Measurements from ENCODE around the gene EXPH5. TPM values are rescaled to one million over a fixed set of nuclear protein-coding genes. Genes with fewer than 3 reads are reported as not detected.

Gene EXPH5
- polyA plus RNA-seq, 3 donors, result 3.7 to 4.0 (median 3.7) TPM

DNA sequence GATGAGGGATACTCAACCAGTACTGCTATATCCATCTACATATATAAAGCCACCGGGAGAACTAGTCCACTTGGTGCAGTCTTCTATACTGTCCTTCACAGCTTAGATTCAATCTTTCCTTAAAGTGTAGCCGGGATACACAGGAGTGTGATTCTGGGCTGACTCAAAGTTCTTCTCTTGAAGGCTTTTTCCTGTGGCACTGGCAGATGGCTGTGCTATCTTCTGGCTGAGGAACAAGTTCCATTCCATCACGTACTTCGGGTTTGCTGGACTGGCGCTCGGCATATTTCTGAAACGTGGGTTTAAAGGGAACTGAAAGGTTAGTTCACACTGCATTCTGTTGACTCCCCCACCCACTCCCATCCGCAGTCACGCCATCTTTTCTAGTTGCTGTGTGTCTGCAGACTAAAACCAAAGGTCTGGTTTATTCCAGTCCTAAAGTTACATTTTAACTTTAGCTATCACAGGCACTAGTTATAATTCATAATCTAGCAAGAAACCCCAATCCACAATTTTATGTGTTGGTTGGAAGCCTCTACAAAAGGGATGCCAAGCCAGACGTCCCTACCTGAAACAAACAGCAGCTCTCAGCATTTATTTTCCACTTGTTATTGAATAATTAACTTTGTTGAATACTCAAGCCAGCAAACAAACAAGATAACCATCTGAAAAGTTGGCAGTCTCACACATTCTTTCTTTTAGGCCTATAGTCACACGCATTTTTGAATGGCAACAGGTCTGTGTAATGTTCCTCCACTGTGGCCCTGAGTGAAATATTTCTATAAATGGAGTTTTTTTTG is 118.7 kb downstream of the EXPH5 start:
- no peak for DNase-seq (ENCODE audit: low read depth in 3 of 3, low spot score in 2 of 3)

DNA sequence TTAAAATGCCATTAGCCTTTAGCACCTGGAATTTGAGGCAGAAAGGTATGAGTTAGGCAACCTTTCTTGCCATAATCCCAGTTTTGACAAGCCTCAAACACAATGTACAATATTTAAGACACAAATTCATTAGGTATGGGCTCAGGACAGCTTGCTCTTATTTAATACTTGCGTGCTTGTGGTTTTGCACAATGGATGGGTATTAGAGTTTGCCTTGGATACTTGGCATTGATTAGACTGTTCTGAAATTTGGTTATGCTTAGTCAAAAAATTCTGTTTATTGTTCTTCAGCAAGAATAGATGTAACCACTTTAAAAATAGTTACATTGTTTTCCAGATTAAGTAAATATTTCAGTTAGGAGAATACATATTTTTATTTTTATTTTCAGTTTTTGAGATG is 120.9 kb downstream of the EXPH5 start:
- DNase-seq (ENCODE audit: low read depth in 3 of 3, low spot score in 2 of 3), result no peak

DNA sequence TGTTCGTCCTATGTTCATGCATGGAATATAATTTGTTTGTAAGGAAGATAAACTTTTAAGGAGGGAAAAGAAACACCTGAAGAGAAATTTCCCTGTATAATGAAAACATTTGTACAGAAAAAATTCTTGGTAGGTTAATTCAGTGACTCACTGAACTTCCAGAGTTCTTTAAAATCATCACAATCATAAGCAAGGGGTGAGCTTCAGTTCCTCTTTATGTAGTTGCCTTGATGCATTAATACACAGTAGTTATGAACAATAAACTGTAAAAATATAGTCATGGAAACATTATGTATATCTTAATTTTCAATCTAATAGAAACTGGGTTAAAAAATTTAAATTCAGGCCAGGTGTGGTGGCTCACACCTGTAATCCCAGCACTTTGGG is 125.1 kb downstream of the EXPH5 start:
- no peak for DNase-seq (ENCODE audit: low read depth in 3 of 3, low spot score in 2 of 3)

DNA sequence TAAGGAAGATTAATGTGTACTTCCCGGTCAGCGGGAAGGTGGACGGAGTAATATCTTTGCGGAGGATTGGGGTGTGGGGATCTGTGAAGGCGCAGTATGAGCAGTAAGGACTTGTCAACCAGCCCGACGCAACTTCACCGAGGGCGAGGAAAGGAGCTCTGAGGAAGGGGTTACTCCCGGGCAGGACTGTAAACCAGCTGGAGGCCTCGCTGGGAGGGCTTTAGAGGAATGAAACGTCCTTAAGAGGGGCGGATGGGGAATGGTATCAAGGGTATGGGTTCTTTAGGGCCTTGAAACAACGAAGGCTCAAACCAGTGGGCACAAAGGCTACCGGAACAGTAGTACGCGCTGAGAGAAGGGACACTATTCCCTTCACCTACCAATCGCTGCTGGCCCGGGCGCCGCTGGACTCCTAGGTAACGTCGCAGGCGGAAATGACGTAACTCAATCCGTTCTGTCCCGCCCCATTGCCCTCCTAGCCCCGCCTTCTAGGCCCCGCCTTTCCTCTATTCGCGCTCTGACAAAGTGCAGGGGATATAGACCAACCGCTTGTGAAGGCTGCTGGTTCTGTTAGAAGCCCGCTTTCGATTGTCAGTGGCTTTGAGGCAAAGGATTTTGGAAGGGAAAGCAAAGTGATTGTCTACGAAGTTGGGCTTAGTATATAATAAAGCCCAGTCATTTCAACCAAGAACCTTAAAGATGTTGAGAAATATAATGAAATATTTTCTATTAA is 126.3 kb downstream of the EXPH5 start, which contains the start of gene C11orf65:
Gene C11orf65 (minus strand): TSS at position 439 of the 733 bp plus-strand sequence. CDS start 5,970 bp downstream, outside the sequence.
- DNase-seq (ENCODE audit: low read depth in 3 of 3, low spot score in 2 of 3), result peak; percentile 96 to 97 (median 97)

DNA sequence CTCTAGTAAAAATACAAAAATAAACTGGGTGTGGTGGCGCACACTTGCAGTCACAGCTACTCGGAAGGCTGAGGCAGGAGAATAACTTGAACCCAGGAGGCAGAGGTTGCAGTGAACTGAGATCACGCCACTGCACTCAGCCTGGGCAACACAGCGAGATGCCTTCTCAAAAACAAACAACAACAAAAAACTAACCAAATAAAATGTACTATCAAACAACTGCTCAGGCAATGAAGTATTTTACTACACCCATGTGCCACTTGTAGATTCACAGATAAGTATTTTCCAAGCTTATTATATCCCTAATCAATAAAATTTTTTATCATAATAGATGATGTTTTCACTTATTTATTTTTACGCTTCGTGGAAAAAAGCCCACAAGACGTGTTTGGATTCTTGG is 127.2 kb downstream of the EXPH5 start:
- DNase-seq (ENCODE audit: low read depth in 3 of 3, low spot score in 2 of 3), result no peak

Other genes starting within 250 kb of the EXPH5 start
- 1 to 10 TPM; 2.1 to 3.1 (median 2.3) TPM for gene C11orf65, start 126.2 kb downstream of the EXPH5 start, polyA plus RNA-seq (ENCODE audit: insufficient read length in 3 of 3)
- gene POGLUT3, start 95.4 kb downstream of the EXPH5 start, polyA plus RNA-seq (ENCODE audit: insufficient read length in 3 of 3), result 10 to 100 TPM; 39.8 to 46.0 (median 45.2) TPM
- gene DDX10, start 71.3 kb upstream of the EXPH5 start, polyA plus RNA-seq (ENCODE audit: insufficient read length in 3 of 3), result 100 to 1,000 TPM in 1 of 3 donors, 10 to 100 TPM in 2; 91.9 to 107 (median 97.4) TPM

Measured in right renal cortex interstitium (tissue), 3 donors.